Stimulated activated CD4-positive, alpha-beta T cell treated with anti-CD3 and anti-CD28 coated beads, Interleukin-4, amount 100 ng/mL, for 24 hours (primary cell): Measurements from ENCODE around the gene FAAP100.

Source experiments
- DNase-seq: peaks from one replicate; pipeline ENCODE4 v3.0.0-alpha.2; 2020

Gene FAAP100

GRCh38 chr17:81575836-81576235 lies 23.7 kb upstream of the FAAP100 start:
- no peak for DNase-seq

GRCh38 chr17:81574643-81574956 lies 22.4 kb upstream of the FAAP100 start:
- no peak for DNase-seq

GRCh38 chr17:81573794-81574642 lies 21.9 kb upstream of the FAAP100 start:
- DNase-seq = no peak

- no peak for DNase-seq
Measured at GRCh38 chr17:81572563-81573168, 20.5 kb upstream of the FAAP100 start.

- DNase-seq = no peak
Measured at GRCh38 chr17:81570964-81571363, 18.8 kb upstream of the FAAP100 start.

- DNase-seq = no peak
Measured at GRCh38 chr17:81569986-81570514, 17.9 kb upstream of the FAAP100 start.

GRCh38 chr17:81568416-81568815 lies 16.3 kb upstream of the FAAP100 start:
- DNase-seq = no peak

GRCh38 chr17:81567191-81567590 lies 15.0 kb upstream of the FAAP100 start:
- no peak for DNase-seq

- no peak for DNase-seq
Measured at GRCh38 chr17:81566461-81567126, 14.4 kb upstream of the FAAP100 start.

GRCh38 chr17:81565231-81565630 lies 13.1 kb upstream of the FAAP100 start:
- DNase-seq = no peak

GRCh38 chr17:81564778-81565177 lies 12.6 kb upstream of the FAAP100 start:
- no peak for DNase-seq

- no peak for DNase-seq
Measured at GRCh38 chr17:81563861-81564586, 11.9 kb upstream of the FAAP100 start.

- no peak for DNase-seq
Measured at GRCh38 chr17:81561494-81561885, 9.3 kb upstream of the FAAP100 start.

GRCh38 chr17:81558941-81559806 lies 7.0 kb upstream of the FAAP100 start:
- DNase-seq = no peak

GRCh38 chr17:81558115-81558468 lies 5.9 kb upstream of the FAAP100 start:
- no peak for DNase-seq

GRCh38 chr17:81557276-81558114 lies 5.3 kb upstream of the FAAP100 start:
- DNase-seq = no peak

- no peak for DNase-seq
Measured at GRCh38 chr17:81556863-81557262, 4.7 kb upstream of the FAAP100 start.

- no peak for DNase-seq
Measured at GRCh38 chr17:81556175-81556691, 4.1 kb upstream of the FAAP100 start.

GRCh38 chr17:81553616-81554181 lies 1.5 kb upstream of the FAAP100 start:
- no peak for DNase-seq

GRCh38 chr17:81553018-81553615 lies 964 bp upstream of the FAAP100 start:
- DNase-seq = peak; percentile 81
